H1 (cell line): ENCODE results near the gene MBLAC2. TPM values are rescaled to one million over a fixed set of nuclear protein-coding genes. Genes with fewer than 3 reads are reported as not detected.

Source experiments
- E2F6 ChIP-seq: IDR thresholded peaks from 2 replicates; pipeline ENCODE4 v1.6.1; 2012; ENCODE audit warnings: inconsistent platforms
- NANOG ChIP-seq: IDR thresholded peaks from 2 replicates; pipeline ENCODE4 v1.6.1; 2011; ENCODE audit warnings: low read length, low read depth, mild to moderate bottlenecking, inconsistent platforms; ENCODE audit not compliant: insufficient read depth, poor library complexity, severe bottlenecking
- RFX5 ChIP-seq: IDR thresholded peaks from 2 replicates; pipeline ENCODE4 v1.6.1; 2011; ENCODE audit warnings: low read depth, low read length, improper control_type of control experiment, borderline replicate concordance
- SP2 ChIP-seq: IDR thresholded peaks from 2 replicates; pipeline ENCODE4 v1.6.1; 2012; ENCODE audit warnings: mild to moderate bottlenecking, low read length, inconsistent platforms
- USF2 ChIP-seq: IDR thresholded peaks from 2 replicates; pipeline ENCODE4 v1.6.1; 2011; ENCODE audit warnings: low read length, improper control_type of control experiment
- polyA plus RNA-seq, 7 experiments: library from polyadenylated mRNA; depleted of rRNA in 3 of 7; stranded (reverse) in 5 of 7; unstranded in 2 of 7; fragments of >200 nt in 5 of 7; fragments of 200-250 nt in 2 of 7; gene quantifications; 1 replicate in 5 of 7; 2 replicates in 1 of 7; 4 replicates in 1 of 7; pipeline versions ENCODE4 v1.2.1 to v1.2.3, GENCODE V29; 2011 to 2013; ENCODE audit warnings: missing spikeins in 2 of 7, mixed read lengths in 2 of 7
- total RNA-seq: library from RNA; stranded (reverse); fragmentation: NEBNext Ultra II Directional; extraction: Animal tissue kit (Norgen Biotek cat#: 25700); gene quantifications from 2 replicates; pipeline ENCODE4 v1.2.1, GENCODE V29; 2021

Gene MBLAC2
- total and polyA plus RNA-seq, 2 of the 8 experiments (the other 6 are each of a cell fraction or from before 2014, with no cell fraction given), result 2.8 to 6.7 TPM

- TF ChIP-seq E2F6 (no peak), SP2 (no peak), USF2 (no peak), RFX5 (no peak), NANOG (no peak)
Observed at GRCh38 chr5:90440644-90441043, 33.9 kb downstream of the MBLAC2 start (continued).
